NCI-H128 (cell line): ENCODE data around the gene ADH4.
"Not testable (repeated sequence)": the region's sequence is repeated elsewhere in the genome, so short reads cannot be mapped to it uniquely, and the experiment has no call there.

Source experiments
- DNase-seq: peaks from one replicate; lab custom pipeline; 2025; ENCODE audit not compliant: unreplicated experiment; lab: John Stamatoyannopoulos, UW

ADH4 gene

DNA sequence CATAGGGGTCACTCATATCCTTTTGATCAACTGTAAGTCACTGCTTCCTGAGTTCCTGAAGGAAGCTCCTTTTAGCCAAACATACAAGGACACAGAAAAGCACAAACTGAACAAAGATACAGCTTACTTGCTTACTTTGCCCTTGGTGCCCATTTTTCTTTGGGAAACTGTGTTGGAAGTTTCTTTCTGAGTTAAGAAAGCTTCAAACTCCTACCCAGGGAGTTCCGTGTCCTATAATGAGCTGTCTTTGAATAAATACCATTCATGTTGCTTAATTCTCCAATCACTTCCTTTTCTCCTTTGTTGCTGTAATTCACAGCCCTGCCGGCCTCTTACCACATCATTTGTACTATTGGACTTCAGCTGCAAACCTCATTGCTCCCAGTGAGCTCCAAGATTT is at the start of gene ADH4:
ADH4 (minus strand) TSS at position 228 of the 400 bp plus-strand sequence; CDS start at position 153, 75 bp downstream.
- DNase-seq = no peak

DNA sequence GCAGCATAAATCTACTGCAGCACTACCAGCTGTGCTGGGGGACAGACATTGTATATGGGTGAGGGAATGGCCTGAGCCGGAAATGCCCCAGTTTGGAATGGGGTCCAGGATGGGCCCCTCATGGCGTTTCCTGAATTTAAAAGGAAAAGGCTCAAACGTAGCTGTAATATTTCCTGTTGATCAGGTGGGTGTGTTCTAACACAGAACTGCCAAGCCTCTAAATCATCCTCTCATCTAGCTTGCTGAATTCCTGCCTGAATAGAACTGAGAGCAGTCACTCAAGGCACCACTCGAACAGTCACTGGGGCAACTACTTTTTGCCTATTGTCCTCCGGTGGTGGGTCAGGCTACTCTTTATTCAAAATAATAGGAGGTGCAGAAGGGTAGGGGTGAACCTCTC is 46.2 kb upstream of the ADH4 start:
- no peak for DNase-seq

GRCh38 chr4:99189900-99190299 is 45.8 kb upstream of the ADH4 start:
- not testable (repeated sequence) for DNase-seq

DNA sequence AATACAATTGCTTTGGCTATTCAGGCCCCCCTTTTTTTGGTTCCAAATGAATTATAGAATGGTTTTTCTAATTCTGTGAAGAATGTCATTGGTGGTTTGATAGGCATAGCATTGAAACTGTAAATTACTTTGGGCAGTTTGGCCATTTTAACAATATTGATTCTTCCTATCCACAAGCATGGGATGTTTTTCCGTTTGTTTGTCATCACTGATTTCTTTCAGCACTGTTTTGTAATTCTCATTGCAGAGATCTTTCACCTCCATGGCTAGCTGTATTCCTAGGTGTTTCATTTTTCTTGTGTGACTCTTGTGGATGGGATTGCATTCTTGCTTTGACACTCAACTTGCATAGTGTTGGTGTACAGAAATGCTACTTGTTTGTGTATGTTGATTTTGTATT is 41.9 kb upstream of the ADH4 start:
- DNase-seq = no peak

GRCh38 chr4:99185581-99185980 is 41.5 kb upstream of the ADH4 start:
- no peak for DNase-seq

- DNase-seq = no peak
Measured at GRCh38 chr4:99180382-99181070, 36.4 kb upstream of the ADH4 start.

- no peak for DNase-seq
Measured at GRCh38 chr4:99179626-99180025, 35.5 kb upstream of the ADH4 start.

DNA sequence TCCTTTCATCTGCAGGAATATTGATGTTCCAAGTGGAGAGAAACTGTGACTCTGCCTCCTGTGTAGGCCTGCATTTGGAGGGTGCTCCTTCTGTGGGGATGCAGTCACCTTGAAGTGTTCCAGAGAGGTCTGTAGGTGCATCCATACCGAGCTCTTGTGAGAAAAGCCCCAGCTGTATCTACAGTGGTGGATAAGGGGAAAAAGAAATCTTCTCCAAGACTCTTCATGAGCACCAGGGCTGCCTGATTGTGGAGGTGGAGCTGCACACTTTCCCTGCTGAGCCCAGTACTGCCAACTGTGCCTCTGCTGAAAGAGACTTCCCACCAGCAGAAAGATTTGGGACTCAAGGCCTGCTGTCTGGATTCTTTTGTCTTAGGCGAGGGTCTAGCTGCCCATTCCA is 35.1 kb upstream of the ADH4 start:
- DNase-seq = no peak

DNA sequence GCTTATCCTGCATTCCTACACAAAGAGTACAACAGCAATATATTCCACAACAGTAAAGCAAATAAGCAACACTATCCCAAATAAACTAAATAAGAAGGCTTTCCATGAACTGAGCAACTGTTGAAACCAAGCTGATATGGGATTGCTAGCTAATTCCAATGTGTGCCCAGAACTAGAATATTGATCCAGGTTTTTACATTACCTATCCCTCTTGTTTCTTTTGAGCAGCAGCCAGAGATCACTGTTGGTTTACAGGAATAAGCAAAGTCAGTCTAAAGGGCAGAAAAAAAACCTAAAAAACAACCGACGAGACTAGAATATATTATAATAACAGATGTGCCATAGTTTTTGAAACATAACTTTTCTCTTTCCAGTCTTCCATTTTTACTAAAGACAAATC is 22.4 kb upstream of the ADH4 start:
- no peak for DNase-seq

DNA sequence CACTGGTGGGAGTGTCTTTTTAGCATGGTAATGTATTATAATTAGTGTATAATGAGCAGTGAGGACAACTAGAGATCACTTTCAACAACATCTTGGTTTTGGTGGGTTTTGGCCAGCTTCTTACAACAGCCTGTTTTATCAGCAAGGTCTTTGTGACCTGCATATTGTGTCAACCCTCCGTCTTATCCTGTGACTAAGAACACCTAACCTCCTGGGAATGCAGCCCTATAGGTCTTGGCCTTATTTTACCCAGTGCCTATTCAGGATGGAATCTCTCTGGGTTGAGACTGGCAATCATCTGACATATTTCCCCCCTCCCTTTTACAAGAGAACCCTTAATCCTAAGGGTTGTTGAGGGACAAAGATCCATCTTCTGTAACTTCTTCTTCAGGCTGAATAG is 21.9 kb upstream of the ADH4 start:
- DNase-seq = no peak

GRCh38 chr4:99161373-99162099 is 17.4 kb upstream of the ADH4 start:
- no peak for DNase-seq

DNA sequence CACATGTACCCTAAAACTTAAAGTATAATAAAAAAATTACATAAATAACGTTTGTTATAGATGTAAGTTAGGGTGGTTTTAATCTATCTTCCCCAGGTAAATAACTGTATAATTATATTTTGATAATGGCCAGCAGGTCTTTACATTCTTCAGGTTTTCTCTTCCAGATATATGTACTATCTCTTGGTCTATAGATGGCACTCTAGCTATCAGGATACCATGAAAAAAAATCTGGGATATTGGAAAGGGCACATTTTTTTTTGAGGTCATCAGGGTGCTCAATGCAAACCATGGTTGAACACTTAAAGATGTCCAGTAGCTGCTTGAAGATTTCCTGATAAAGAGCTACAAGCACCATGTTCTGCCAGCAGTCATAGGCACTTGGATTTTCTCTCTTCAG is 15.6 kb upstream of the ADH4 start:
- DNase-seq = no peak

- DNase-seq = no peak
Measured at GRCh38 chr4:99157478-99157935, 13.4 kb upstream of the ADH4 start.

DNA sequence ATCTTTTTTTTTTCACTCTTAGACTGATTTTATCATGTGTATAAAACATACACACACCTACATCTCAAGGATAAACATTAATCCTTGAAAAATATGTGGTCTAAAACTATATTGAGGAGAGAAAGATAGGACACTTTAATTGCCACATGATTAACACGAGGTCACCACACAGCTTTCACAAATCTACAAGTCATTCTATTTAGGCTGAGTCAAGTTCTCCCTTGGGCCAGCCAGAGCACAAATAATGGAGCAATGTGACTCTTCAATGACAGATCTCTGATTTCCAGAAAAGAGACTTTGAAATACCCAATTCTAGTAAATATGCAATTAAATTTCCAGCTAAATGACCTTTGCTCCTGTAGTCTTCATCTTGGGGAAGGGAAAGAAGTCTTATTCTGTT is 12.9 kb upstream of the ADH4 start:
- no peak for DNase-seq

DNA sequence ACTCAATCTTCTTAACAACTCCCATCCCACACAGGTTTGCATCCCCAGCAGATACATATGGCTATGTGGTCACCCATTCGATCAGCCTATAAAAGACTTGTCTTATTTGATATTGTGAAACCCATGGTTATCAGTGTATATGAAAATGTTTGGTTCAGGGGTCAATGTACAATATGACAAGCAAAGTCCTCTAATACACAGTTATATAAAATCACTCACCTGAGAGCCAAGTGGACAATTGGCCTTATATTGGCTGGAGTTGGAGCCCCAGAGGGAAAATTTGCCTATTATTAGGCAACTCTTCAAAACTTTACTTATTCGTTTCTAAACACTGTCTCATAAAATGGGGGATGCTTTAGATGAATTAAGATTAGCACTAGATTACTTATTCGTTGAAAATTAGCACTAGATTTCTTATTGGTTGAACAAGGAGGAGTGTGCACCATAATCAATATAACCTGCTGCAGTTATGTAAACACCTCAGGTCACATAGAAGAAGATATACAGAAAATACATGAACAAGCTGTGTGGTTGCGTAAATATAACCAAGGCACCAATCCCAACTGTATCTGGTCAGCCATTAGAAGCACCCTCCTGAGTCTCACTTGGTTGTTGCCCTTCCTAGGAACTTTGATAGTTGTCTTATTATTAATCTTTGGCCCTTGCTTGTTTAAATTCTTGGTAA is 10.7 kb upstream of the ADH4 start:
- no peak for DNase-seq

DNA sequence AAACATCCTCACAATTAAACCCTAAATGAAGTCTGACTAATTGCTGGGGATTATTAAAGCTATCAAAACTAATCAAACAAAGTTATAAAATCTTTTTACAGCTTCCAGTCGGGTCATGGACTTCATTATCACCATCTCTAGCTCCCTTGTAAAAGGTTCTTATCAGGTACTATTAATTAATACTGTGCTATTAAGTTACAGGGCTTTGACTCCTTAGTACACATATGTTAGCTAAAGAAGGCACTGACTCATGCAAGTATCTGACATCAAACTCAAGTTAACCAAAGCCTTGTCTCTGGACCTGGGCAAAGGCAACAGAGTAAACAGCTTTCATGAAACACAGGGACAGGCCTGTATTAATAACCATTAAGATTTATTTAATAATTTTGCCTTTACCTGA is 7.9 kb upstream of the ADH4 start:
- no peak for DNase-seq

GRCh38 chr4:99151452-99151851 is 7.4 kb upstream of the ADH4 start:
- no peak for DNase-seq

GRCh38 chr4:99149426-99150019 is 5.4 kb upstream of the ADH4 start:
- no peak for DNase-seq

DNA sequence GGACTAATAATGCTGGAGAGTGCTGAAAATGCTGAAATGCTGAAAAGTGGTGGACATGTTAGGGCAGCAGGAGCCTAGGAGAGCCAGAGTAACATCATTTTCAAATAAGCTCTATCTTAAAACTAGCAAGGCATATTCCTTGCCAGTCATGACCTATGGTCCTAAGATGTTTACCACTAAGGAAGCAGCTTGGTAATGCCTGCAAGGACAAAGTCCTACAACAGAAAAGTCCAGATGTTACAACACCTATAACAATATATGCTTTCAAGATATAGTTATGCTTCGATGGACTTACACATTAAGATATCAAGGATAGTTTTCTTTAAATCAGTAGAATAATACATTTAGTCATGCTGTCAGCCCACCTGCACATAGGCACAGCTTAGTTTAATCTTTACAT is 4.5 kb upstream of the ADH4 start:
- no peak for DNase-seq

DNA sequence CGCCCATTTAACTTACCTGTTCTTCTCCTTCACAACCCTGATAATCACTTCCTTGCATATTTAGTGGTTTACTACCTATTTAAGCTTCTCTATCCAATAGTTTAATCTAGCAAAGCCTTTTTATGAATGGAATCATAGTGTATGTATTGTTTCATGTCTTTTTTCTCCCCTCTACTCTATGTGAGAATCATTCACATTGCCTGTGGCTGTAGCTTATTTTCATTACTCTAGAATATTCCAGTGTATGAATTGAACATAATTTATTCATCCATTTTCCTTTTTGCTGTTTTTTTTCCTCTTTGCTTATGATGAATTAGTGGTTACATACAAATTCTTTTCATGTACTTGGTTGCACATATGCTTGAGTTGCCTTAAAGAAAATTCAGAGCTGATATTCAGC is 490 bp upstream of the ADH4 start:
- no peak for DNase-seq

- no peak for DNase-seq
Measured at GRCh38 chr4:99136329-99136728, 7.8 kb downstream of the ADH4 start.
